B cell (primary cell): ENCODE results near the gene GABRR3.

Experiments
- EZH2 ChIP-seq: IDR thresholded peaks from 2 replicates; pipeline ENCODE4 v1.6.1; 2012; ENCODE audit warnings: borderline replicate concordance, low read depth, mild to moderate bottlenecking, moderate library complexity, low read length; ENCODE audit not compliant: insufficient read depth, poor library complexity, severe bottlenecking
- TF ChIP-seq, protein P1 (sequence below): fragments of 200-600 bp; IDR thresholded peaks from one replicate; pipeline ENCODE4 v1.8.0; 2022; ENCODE audit warnings: antibody characterized with exemption, mild to moderate bottlenecking

GRCh38 chr3:98025392-98025945, 9.6 kb downstream of the GABRR3 start:
- TF ChIP-seq, protein P1, sequence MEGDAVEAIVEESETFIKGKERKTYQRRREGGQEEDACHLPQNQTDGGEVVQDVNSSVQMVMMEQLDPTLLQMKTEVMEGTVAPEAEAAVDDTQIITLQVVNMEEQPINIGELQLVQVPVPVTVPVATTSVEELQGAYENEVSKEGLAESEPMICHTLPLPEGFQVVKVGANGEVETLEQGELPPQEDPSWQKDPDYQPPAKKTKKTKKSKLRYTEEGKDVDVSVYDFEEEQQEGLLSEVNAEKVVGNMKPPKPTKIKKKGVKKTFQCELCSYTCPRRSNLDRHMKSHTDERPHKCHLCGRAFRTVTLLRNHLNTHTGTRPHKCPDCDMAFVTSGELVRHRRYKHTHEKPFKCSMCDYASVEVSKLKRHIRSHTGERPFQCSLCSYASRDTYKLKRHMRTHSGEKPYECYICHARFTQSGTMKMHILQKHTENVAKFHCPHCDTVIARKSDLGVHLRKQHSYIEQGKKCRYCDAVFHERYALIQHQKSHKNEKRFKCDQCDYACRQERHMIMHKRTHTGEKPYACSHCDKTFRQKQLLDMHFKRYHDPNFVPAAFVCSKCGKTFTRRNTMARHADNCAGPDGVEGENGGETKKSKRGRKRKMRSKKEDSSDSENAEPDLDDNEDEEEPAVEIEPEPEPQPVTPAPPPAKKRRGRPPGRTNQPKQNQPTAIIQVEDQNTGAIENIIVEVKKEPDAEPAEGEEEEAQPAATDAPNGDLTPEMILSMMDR: no peak
- TF ChIP-seq EZH2: no peak
